Spleen (tissue), 11 donors: ENCODE results near the gene RAB11FIP5. TPM values are rescaled to one million over a fixed set of nuclear protein-coding genes. Genes with fewer than 3 reads are reported as not detected.

ENCODE experiments used
- DNase-seq: peaks from one replicate; pipeline ENCODE4 v3.0.0-alpha.2; 2020
- H3K27ac ChIP-seq, 8 donors: fragments of 200-600 bp; sonication (generic) in 7 of 8; 1 replicate in 4 of 8; 2 replicates in 4 of 8; pipeline versions ENCODE4 v1.5.0 to v1.8.0; 2016 to 2021; ENCODE audit warnings: inconsistent platforms in 4 of 8, mild to moderate bottlenecking in 4 of 8, moderate library complexity in 1 of 8
- H3K27me3 ChIP-seq, 7 donors: fragments of 200-600 bp; sonication (generic) in 6 of 7; replicated peaks in 1 of 7; 1 replicate in 4 of 7; 2 replicates in 3 of 7; pipeline versions ENCODE4 v1.5.0 to v1.8.0; 2016 to 2021; ENCODE audit warnings: inconsistent platforms in 3 of 7, mild to moderate bottlenecking in 1 of 7
- H3K36me3 ChIP-seq, 6 donors: fragments of 200-600 bp; sonication (generic) in 5 of 6; 1 replicate in 4 of 6; 2 replicates in 2 of 6; pipeline versions ENCODE4 v1.5.0 to v1.8.0; 2016 to 2021; ENCODE audit warnings: inconsistent platforms in 2 of 6
- H3K4me1 ChIP-seq, 6 donors: fragments of 200-600 bp; sonication (generic) in 5 of 6; 1 replicate in 3 of 6; 2 replicates in 3 of 6; pipeline versions ENCODE4 v1.5.0 to v1.8.0; 2016 to 2021; ENCODE audit warnings: inconsistent platforms in 3 of 6
- H3K4me3 ChIP-seq, 8 donors: fragments of 200-600 bp; sonication (generic) in 7 of 8; 1 replicate in 4 of 8; 2 replicates in 4 of 8; pipeline versions ENCODE4 v1.5.0 to v1.8.0; 2016 to 2021; ENCODE audit warnings: inconsistent platforms in 4 of 8, mild to moderate bottlenecking in 4 of 8, moderate library complexity in 2 of 8
- H3K9me3 ChIP-seq, 8 donors: fragments of 200-600 bp; sonication (generic) in 7 of 8; 1 replicate in 4 of 8; 2 replicates in 4 of 8; pipeline versions ENCODE4 v1.5.0 to v1.8.0; 2016 to 2021; ENCODE audit warnings: inconsistent platforms in 4 of 8
- CTCF ChIP-seq, 11 experiments: fragments of 200-600 bp in 7 of 11; fragments of 450-650 bp in 4 of 11; sonication (generic) in 4 of 11; IDR thresholded peaks in 8 of 11; conservative IDR thresholded peaks in 3 of 11; 1 replicate in 7 of 11; 2 replicates in 4 of 11; pipeline versions ENCODE4 v1.4.0 to v1.8.0; 2016 to 2021; ENCODE audit warnings: antibody characterized with exemption in 11 of 11, inconsistent platforms in 4 of 11, mild to moderate bottlenecking in 1 of 11
- POLR2A ChIP-seq, 3 donors: fragments of 450-650 bp; IDR thresholded peaks; one replicate each; pipeline ENCODE4 v1.5.1; 2017; ENCODE audit warnings: antibody characterized with exemption in 3 of 3, mild to moderate bottlenecking in 1 of 3
- POLR2AphosphoS5 ChIP-seq, 3 donors: sonication (generic); formaldehyde crosslinking; IDR thresholded peaks; one replicate each; pipeline ENCODE4 v1.5.1; 2017; ENCODE audit warnings: antibody characterized with exemption in 3 of 3
- WGBS, 5 donors: extraction: QIAGEN DNeasy Blood & Tissue Kit in 3 of 5; methylation state at CpG; one replicate each; pipeline versions ENCODE4 v1.1.5 to v1.1.7; 2013 to 2018; 5-methylcytosine and 5-hydroxymethylcytosine counted together
- intact Hi-C: fragments of 100-400 bp; cut with DNase I; formaldehyde crosslinking; loops from one replicate; pipeline ENCODE4 v1.15.0; 2023; ENCODE audit warnings: low total_unique reads
- polyA plus RNA-seq, 3 donors: library from polyadenylated mRNA; stranded (reverse); fragments of 200-250 nt; gene quantifications; one replicate each; pipeline ENCODE4 v1.2.1, GENCODE V29; 2013
- total RNA-seq, 7 donors: library from RNA; depleted of rRNA in 3 of 7; stranded (reverse); fragments of >200 nt in 3 of 7; fragmentation: NEBNext Ultra II Directional in 4 of 7; extraction: Animal tissue kit (Norgen Biotek cat#: 25700) in 4 of 7; gene quantifications; one replicate each; pipeline versions ENCODE4 v1.1.0 to v1.2.1, GENCODE V29; 2016 to 2021
- donor health status: healthy with polysubstance abuse.
- donor health status: DM: no; HTN: no; CAD: no; lungs with moderate emphysema.
- donor health status: DM: no; HTN: no; CAD: no.
- donor health status: Bipolar disorder and iron deficiency.
- donor health status: healthy.
- donor health status: DM: no; HTN: no; CAD: no.
- donor health status: DM: yes; HTN: yes; CAD: no.

The RAB11FIP5 gene
- total and polyA plus RNA-seq, 10 donors, result 9.5 to 127 (median 71.5) TPM

- H3K4me1 ChIP-seq, result peaks cover 3 to 99% (median 54%) of the 10 kb centered on the region in 6 donors
- no peaks in the 10 kb centered on the region for H3K27me3 ChIP-seq
- no peaks in the 10 kb centered on the region for H3K9me3 ChIP-seq
- H3K4me3 ChIP-seq, result no peak overlapping the region
- no peak for DNase-seq
- H3K27ac ChIP-seq, result peak overlapping the region in 6 of 8 donors; percentile 35 to 58 (median 46)
- peaks cover 0 to 47% (median 17%) of the 10 kb centered on the region in 6 donors for H3K36me3 ChIP-seq
- TF ChIP-seq POLR2AphosphoS5 (IDR thresholded peaks at IDR 0.05) (peak in 2 of 3 donors; percentile 33 to 66), CTCF (IDR thresholded peaks at IDR 0.05 in 8 of 11, conservative IDR thresholded peaks at IDR 0.05 in 3 of 11) (no peak), POLR2A (IDR thresholded peaks at IDR 0.05) (no peak)
- intact Hi-C loops, result loop anchor here (5.0 kb wide), 1 partner anchor 74 kb away; no protein-coding TSS in a partner anchor
- WGBS, 5 donors, result 68 to 83% (median 78%) methylated on average over 13 to 14 of the region's 14 CpGs
Observed at GRCh38 chr2:73088703-73089102, 24.0 kb downstream of the RAB11FIP5 start.

- WGBS, 5 donors, result 86 to 93% (median 90%) methylated on average over 7 to 12 of the region's 12 CpGs
- peaks cover 0 to 49% (median 17%) of the 10 kb centered on the region in 6 donors for H3K36me3 ChIP-seq
Observed at GRCh38 chr2:73088211-73088610, 24.5 kb downstream of the RAB11FIP5 start.

GRCh38 chr2:73087311-73087710, 25.4 kb downstream of the RAB11FIP5 start:
- intact Hi-C loops, result loop anchor here (5.0 kb wide), 1 partner anchor 75 kb away; no protein-coding TSS in a partner anchor
- Histone ChIP-seq H3K4me3 (no peak overlapping the region), H3K27ac (peak overlapping the region in 3 of 8 donors; percentile 43 to 58 (median 54)), H3K36me3 (peaks cover 0 to 52% (median 17%) of the 10 kb centered on the region in 6 donors), H3K9me3 (no peaks in the 10 kb centered on the region), H3K27me3 (no peaks in the 10 kb centered on the region), H3K4me1 (peaks cover 3 to 99% (median 48%) of the 10 kb centered on the region in 6 donors)
- DNase-seq, result no peak
- TF ChIP-seq POLR2AphosphoS5 (IDR thresholded peaks at IDR 0.05) (no peak), CTCF (IDR thresholded peaks at IDR 0.05 in 8 of 11, conservative IDR thresholded peaks at IDR 0.05 in 3 of 11) (no peak), POLR2A (IDR thresholded peaks at IDR 0.05) (no peak)
- WGBS, 5 donors, result 58 to 62% (median 59%) methylated on average over 4 of the region's 4 CpGs

More at GRCh38 chr2:73088211-73088610, 24.5 kb downstream of the RAB11FIP5 start:
- H3K27ac ChIP-seq, result peak overlapping the region in 5 of 8 donors; percentile 39 to 58 (median 48)
- DNase-seq, result no peak
- TF ChIP-seq POLR2AphosphoS5 (IDR thresholded peaks at IDR 0.05) (no peak), POLR2A (IDR thresholded peaks at IDR 0.05) (no peak), CTCF (IDR thresholded peaks at IDR 0.05 in 8 of 11, conservative IDR thresholded peaks at IDR 0.05 in 3 of 11) (no peak)
- intact Hi-C loops, result loop anchor here (5.0 kb wide), 1 partner anchor 74 kb away; no protein-coding TSS in a partner anchor
- no peaks in the 10 kb centered on the region for H3K27me3 ChIP-seq
- H3K4me3 ChIP-seq, result no peak overlapping the region
- peaks cover 3 to 99% (median 53%) of the 10 kb centered on the region in 6 donors for H3K4me1 ChIP-seq
- H3K9me3 ChIP-seq, result no peaks in the 10 kb centered on the region

GRCh38 chr2:73085691-73086090, 27.1 kb downstream of the RAB11FIP5 start:
- peak; percentile 95 for DNase-seq
- H3K27ac ChIP-seq, result peak overlapping the region in 4 of 8 donors; percentile 23 to 65 (median 46)
- intact Hi-C loops, result loop anchor here (5.0 kb wide), 1 partner anchor 77 kb away; no protein-coding TSS in a partner anchor
- peak; percentile 82 to 97 (median 91) for TF ChIP-seq CTCF (IDR thresholded peaks at IDR 0.05 in 8 of 11, conservative IDR thresholded peaks at IDR 0.05 in 3 of 11)
- no peak for TF ChIP-seq POLR2A (IDR thresholded peaks at IDR 0.05)
- peak in 2 of 3 donors; percentile 10 to 27 for TF ChIP-seq POLR2AphosphoS5 (IDR thresholded peaks at IDR 0.05)
- H3K4me1 ChIP-seq, result peaks cover 3 to 100% (median 40%) of the 10 kb centered on the region in 6 donors
- H3K4me3 ChIP-seq, result peak overlapping the region in 1 of 8 donors; percentile 10
- 14 to 18% (median 15%) methylated on average over 6 of the region's 6 CpGs for WGBS, 5 donors
- peaks cover 0 to 63% (median 17%) of the 10 kb centered on the region in 6 donors for H3K36me3 ChIP-seq
- no peaks in the 10 kb centered on the region for H3K9me3 ChIP-seq
- H3K27me3 ChIP-seq, result no peaks in the 10 kb centered on the region
